Measurements from ENCODE around the gene SNX4.
"Not testable (repeated sequence)": the region's sequence is repeated elsewhere in the genome, so short reads cannot be mapped to it uniquely, and the experiment has no call there.

The SNX4 gene

DNA sequence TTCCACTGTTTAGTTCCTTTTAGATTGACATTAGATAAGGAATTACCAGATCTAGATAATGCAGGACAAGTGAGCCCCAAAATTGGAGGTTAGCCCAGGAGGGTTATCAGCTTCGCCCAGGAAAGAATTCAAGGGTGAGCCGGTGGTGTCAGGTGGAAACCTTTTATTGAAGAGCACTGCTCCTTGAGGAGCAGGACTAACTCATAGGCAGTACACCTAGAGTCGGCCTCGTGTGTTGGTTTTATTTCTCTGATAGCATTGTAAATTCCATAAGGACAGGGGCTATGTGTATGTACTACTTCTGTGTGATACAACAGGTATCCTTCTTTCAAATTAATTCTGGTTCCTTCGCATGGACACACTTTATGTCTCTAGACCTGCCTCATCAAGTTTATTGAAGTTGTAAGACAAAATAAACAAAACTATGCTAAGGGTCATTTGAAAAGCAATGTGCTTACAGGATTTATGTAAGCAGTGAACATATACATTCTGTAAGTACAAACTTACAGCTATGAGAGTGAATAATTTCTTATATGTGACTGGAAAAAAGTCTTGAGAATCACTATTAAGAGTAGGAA, 57.2 kb downstream of the SNX4 start:
- no peak for DNase-seq (ENCODE audit: low spot score)

GRCh38 chr3:125461896-125462295, 58.1 kb downstream of the SNX4 start:
- DNase-seq (ENCODE audit: low spot score): no peak

DNA sequence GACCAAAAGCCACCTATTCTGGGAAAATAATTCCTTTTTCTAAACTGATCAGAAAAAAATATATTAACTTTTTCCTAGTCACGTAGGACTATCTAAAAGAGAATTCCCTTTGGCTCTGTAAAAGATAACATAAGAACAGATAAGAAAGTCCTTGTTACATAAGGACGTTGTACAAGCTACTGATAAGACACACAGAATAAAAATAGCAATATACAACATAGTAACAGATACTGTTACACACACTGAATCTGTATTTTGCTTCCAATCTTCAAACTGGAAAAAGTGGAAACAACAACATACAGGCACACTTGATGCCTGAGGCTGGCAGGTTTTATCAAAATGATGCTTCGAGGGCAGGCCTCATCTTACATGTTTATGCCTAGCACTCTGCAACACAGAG, 59.8 kb downstream of the SNX4 start:
- no peak for DNase-seq (ENCODE audit: low spot score)

DNA sequence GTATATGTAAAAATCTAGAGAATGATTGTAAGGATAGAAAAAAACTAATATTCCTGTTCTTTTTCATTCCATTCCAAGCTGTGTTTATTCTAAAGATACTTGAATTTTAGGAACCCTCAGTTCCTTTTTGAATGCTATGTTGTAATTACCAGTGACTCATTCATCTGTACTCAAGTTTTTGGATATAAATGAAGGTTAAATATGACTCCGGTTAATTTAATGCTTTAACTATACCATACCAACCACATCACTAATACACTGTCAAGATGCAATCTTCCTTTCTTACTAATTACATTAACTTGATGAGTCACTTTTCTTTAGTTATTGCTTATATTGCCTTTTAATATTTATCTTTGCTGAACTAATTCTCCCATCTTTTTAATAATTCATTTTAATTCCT, 76.1 kb downstream of the SNX4 start:
- peak; percentile 35 for DNase-seq (ENCODE audit: low spot score)

GRCh38 chr3:125442506-125442905, 77.5 kb downstream of the SNX4 start:
- no peak for DNase-seq (ENCODE audit: low spot score)

GRCh38 chr3:125440970-125441369, 79.0 kb downstream of the SNX4 start:
- no peak for DNase-seq (ENCODE audit: low spot score)

- no peak for DNase-seq (ENCODE audit: low spot score)
Observed at GRCh38 chr3:125440559-125440955, 79.4 kb downstream of the SNX4 start.

DNA sequence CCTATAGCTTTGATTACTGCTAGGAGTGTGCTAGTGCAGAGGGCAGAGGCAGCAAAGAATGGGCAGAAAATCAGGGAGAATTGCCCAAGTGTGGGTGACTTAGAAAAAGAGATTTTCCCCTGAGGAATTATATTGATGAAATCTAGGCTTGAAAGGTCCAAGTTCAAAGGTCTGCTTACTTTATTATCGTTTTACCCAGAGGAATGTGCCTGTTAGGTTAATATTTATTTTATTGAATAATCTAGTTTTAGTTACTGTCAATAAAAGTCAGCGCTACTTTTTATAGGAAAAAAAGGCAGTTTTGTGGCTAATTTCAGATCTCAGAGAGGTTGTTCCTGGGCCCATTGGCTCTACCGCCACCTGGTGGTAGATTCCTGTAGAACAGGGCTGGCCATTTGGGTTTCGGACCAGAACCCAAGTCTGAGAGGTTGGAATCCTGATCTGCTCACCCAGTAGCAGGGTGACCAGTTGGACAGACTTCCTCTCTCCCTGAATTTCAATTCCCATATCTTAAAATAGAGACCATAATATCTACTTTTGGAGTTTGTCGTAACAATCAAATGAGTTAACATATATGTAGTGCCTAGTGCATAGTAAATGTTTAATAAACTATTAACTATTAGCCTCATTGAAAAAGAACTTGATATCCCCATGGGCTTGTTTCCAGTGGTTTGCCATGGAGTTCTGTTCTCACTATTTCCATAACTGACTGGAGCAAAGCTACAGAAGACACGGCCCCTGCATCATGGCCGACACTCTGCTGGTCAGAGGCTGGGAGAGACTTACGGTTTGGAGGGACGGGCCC, 82.2 kb downstream of the SNX4 start:
- DNase-seq (ENCODE audit: low spot score): peak; percentile 27

DNA sequence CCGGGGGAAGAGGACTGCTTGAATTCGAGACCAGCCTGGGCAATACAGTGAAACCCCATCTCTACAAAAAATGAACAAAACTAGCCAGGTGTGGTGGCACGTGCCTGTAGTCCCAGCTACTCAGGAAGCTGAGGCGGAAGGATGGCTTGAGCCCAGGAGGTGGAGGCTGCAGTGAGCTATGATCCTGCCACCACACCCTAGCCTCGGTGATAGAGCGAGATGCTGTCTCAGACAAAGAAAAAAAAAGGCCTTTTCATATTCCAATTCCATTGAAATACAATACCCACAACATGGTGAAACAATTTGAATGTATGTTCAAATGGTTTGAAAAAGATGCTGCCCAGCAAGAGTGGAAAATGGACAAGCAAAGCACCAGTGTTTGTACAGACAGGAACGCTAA, 83.1 kb downstream of the SNX4 start:
- no peak for DNase-seq (ENCODE audit: low spot score)

GRCh38 chr3:125435231-125435630, 84.8 kb downstream of the SNX4 start:
- DNase-seq (ENCODE audit: low spot score): no peak

GRCh38 chr3:125434582-125435011, 85.4 kb downstream of the SNX4 start:
- no peak for DNase-seq (ENCODE audit: low spot score)

- no peak for DNase-seq (ENCODE audit: low spot score)
Observed at GRCh38 chr3:125433611-125434041, 86.4 kb downstream of the SNX4 start.

- DNase-seq (ENCODE audit: low spot score): no peak
Observed at GRCh38 chr3:125433091-125433534, 86.9 kb downstream of the SNX4 start.

DNA sequence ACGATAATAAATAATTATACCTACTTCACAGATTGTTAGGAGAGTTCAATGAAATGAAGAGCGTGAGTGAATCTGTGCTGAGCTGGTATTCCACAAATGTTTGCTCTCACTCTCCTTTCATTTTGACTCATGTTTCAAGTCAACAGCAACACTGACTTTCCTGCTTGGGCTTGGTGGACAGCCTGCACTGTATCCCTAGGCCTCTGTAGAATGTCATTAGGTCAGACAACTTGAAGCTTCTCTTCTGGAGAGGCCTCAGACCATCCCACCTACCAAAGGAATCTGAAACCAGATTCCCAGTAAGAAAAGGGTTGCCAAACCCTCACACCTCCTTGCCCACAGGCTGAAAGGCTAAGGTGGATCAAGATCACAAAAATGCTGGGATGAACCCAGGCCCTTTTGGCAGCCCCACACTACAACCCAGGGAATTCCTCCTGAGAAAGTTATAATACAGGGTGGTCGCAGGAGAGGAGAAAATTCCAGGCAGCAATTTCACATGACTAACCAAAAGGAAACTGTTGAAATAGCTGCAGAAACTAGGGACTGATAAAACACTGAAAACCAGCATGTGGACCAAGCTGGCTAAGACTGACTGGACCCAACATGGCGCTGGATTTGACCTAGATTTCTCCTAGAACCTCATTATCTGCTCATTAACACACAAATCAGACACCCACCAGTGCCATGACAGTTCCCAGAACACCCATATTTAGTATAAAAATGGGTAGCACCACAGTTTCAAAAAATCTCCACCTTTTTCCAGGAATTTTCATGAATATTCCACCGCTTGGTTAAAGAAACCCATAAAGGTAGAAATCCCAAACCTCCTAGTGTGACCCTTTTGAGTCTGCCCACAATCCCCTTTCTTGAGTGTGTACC, 87.9 kb downstream of the SNX4 start:
- DNase-seq (ENCODE audit: low spot score): no peak

- DNase-seq (ENCODE audit: low spot score): no peak
Observed at GRCh38 chr3:125431391-125431790, 88.6 kb downstream of the SNX4 start.

DNA sequence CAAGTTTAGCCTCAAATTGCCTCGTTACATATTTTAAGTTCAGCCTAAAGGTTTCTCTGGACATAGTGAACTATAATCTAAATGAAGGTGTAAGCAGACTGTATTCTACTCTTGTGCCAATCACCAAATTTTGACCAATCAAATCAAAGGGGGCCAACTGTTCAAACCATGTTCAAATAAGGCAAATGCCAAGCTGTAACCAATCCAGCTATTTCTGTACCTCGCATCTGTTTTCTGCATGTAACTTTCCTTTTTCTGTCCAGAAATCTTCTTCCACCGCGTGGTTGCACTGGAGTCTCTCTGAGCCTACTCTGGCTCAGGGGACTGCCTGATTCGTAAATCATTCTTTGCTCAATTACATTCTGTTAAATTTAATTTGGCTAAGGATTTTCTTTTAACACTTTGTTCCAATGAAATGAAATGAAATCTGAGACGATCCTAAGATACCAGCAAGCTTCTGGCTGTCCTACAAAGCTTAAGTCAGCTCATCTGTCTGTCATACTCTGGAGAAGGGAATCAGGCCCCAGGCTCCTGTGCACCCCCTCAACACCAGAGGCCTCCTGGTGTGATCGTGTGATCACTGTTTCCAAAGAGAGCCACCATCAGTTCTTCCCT, 91.7 kb downstream of the SNX4 start:
- no peak for DNase-seq (ENCODE audit: low spot score)

- DNase-seq (ENCODE audit: low spot score): no peak
Observed at GRCh38 chr3:125418306-125418705, 101.7 kb downstream of the SNX4 start.

- DNase-seq (ENCODE audit: low spot score): no peak
Observed at GRCh38 chr3:125416235-125416634, 103.8 kb downstream of the SNX4 start.

DNA sequence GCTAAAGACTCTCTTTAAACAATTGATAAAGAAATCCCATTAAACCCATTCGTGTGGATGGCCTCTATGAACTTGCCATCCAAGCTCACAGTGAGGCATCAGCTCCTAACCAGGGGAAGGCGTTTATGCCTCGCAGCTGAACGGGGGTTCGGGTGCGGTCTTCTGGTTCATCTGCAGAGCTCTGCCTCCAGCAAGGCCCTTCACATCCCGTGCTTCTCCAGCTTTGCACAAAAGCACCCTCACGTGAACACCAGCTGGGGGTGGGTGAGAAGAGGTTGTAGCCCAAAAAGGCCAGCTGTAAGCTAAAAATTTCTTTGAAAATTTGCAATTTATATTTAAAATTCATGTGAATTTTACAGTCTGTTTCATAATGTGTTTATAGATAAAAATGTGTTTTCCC, 105.3 kb downstream of the SNX4 start:
- no peak for DNase-seq (ENCODE audit: low spot score)

GRCh38 chr3:125410922-125411321, 109.1 kb downstream of the SNX4 start:
- DNase-seq (ENCODE audit: low spot score): no peak

DNA sequence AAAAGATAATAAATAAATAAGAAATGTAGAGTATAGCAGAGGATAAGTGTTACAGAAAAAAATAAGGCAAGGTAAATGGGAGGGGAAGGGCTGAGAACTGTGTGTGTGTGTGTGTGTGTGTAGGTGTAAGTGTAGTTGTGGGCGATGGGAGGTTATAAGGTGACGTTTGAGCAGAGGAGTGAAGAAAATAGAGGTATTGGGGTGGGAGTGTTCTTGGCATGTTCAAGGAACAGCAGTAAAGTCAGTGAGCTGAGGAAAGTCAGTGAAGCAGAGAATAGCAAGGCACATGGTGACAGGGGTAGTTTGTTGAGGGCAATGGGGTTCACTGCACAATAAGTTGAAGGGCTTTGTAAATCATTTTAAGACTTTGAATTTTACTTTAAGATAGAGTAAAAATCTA, 113.9 kb downstream of the SNX4 start:
- DNase-seq (ENCODE audit: low spot score): peak; percentile 75

- not testable (repeated sequence) for DNase-seq (ENCODE audit: low spot score)
Observed at GRCh38 chr3:125405515-125405914, 114.5 kb downstream of the SNX4 start.
